H1 (cell line): Measurements from ENCODE around the gene MAP6D1. TPM values are rescaled to one million over a fixed set of nuclear protein-coding genes. Genes with fewer than 3 reads are reported as not detected.

Experiments
- CTCF ChIA-PET: fragments of 300-600 bp; sonication (Branson Sonifier 250); formaldehyde crosslinking; loops from one replicate; lab custom pipeline; 2021; ENCODE audit not compliant: partially characterized antibody; lab: Charles Lee
- POLR2A ChIA-PET: fragments of 300-600 bp; sonication (Branson Sonifier 250); formaldehyde crosslinking; loops from one replicate; lab custom pipeline; 2021; ENCODE audit warnings: inconsistent platforms; ENCODE audit not compliant: partially characterized antibody; lab: Charles Lee
- DNase-seq, 2 experiments: peaks; one replicate each; pipeline versions ENCODE4 v3.0.0 to v3.0.0-alpha.2; 2010 to 2022; ENCODE audit warnings: low spot score in 2 of 2, low read depth in 1 of 2, mixed read lengths in 1 of 2
- FAIRE-seq: peaks from 2 replicates; lab custom pipeline; 2011; peaks lifted over from hg19 to GRCh38; lab: Jason Lieb, UNC
- H2AFZ ChIP-seq: 2 replicates; pipeline ENCODE4 v1.8.1; 2012; ENCODE audit warnings: low read length, inconsistent platforms
- H2AK5ac ChIP-seq: 2 replicates; pipeline ENCODE4 v1.6.1; 2013; ENCODE audit warnings: low read depth, low read length
- H2BK120ac ChIP-seq: replicated peaks from 2 replicates; pipeline ENCODE3; 2013; ENCODE audit warnings: low read depth, low read length, inconsistent platforms
- H2BK12ac ChIP-seq: 2 replicates; pipeline ENCODE4 v1.6.1; 2013; ENCODE audit warnings: low read depth, low read length
- H2BK15ac ChIP-seq: 2 replicates; pipeline ENCODE4 v1.6.1; 2013; ENCODE audit warnings: low read length
- H2BK20ac ChIP-seq: 2 replicates; pipeline ENCODE4 v1.6.1; 2013; ENCODE audit warnings: low read length
- H2BK5ac ChIP-seq: 2 replicates; pipeline ENCODE4 v1.6.1; 2013; ENCODE audit warnings: low read depth, low read length
- H3K14ac ChIP-seq: 2 replicates; pipeline ENCODE4 v1.6.1; 2013; ENCODE audit warnings: inconsistent platforms; ENCODE audit not compliant: insufficient read length
- H3K18ac ChIP-seq: 2 replicates; pipeline ENCODE4 v1.6.1; 2013; ENCODE audit warnings: low read length; ENCODE audit errors: extremely low read depth
- H3K23ac ChIP-seq: 2 replicates; pipeline ENCODE4 v1.6.1; 2013; ENCODE audit warnings: inconsistent platforms; ENCODE audit not compliant: insufficient read length
- H3K23me2 ChIP-seq: 2 replicates; pipeline ENCODE4 v1.6.1; 2013; ENCODE audit warnings: low read depth, low read length
- H3K27ac ChIP-seq: 2 replicates; pipeline ENCODE4 v1.6.1; 2011; ENCODE audit warnings: low read depth, low read length, inconsistent platforms
- H3K27me3 ChIP-seq, 4 experiments: replicated peaks in 1 of 4; 1 replicate in 1 of 4; 2 replicates in 3 of 4; pipeline versions ENCODE4 v1.6.1 to v1.8.1; 2011 to 2013; ENCODE audit warnings: low read length in 3 of 4, mild to moderate bottlenecking in 3 of 4, inconsistent platforms in 2 of 4, mixed read lengths in 2 of 4, moderate library complexity in 1 of 4; ENCODE audit not compliant: control insufficient read depth in 3 of 4, insufficient read depth in 3 of 4; ENCODE audit errors: extremely low read depth in 1 of 4
- H3K36me3 ChIP-seq, 4 experiments: 2 replicates each; pipeline versions ENCODE4 v1.6.1 to v1.8.1; 2011 to 2013; ENCODE audit warnings: mild to moderate bottlenecking in 4 of 4, low read length in 3 of 4, moderate library complexity in 2 of 4, control low read depth in 1 of 4, inconsistent platforms in 1 of 4; ENCODE audit not compliant: insufficient read depth in 4 of 4, control insufficient read depth in 2 of 4
- H3K4ac ChIP-seq: replicated peaks from 2 replicates; pipeline ENCODE3; 2013; ENCODE audit warnings: low read length, low read depth, mixed read lengths, inconsistent platforms; ENCODE audit not compliant: insufficient read length
- H3K4me1 ChIP-seq, 4 experiments: replicated peaks in 1 of 4; 1 replicate in 1 of 4; 2 replicates in 3 of 4; pipeline versions ENCODE4 v1.6.1 to v1.8.1; 2011 to 2013; ENCODE audit warnings: low read length in 3 of 4, inconsistent platforms in 2 of 4, mixed read lengths in 1 of 4; ENCODE audit not compliant: insufficient read depth in 4 of 4, control insufficient read depth in 3 of 4
- H3K4me2 ChIP-seq, 2 experiments: 2 replicates each; pipeline versions ENCODE4 v1.6.1 to v1.8.1; 2011 to 2013; ENCODE audit warnings: low read depth in 2 of 2, low read length in 2 of 2, control low read depth in 1 of 2, inconsistent platforms in 1 of 2, mild to moderate bottlenecking in 1 of 2; ENCODE audit not compliant: insufficient read depth in 1 of 2
- H3K4me3 ChIP-seq, 4 experiments: fragments of 200-600, 300-600 bp in 1 of 4; sonication (generic), shearing (Covaris generic), sonication (Bioruptor Twin) in 1 of 4; 2 replicates each; pipeline versions ENCODE4 v1.5.1 to v1.8.1; 2011 to 2016; ENCODE audit warnings: low read length in 4 of 4, low read depth in 3 of 4, control low read depth in 2 of 4, inconsistent platforms in 2 of 4, mild to moderate bottlenecking in 2 of 4, mixed read lengths in 1 of 4, moderate library complexity in 1 of 4; ENCODE audit not compliant: insufficient read depth in 2 of 4; ENCODE audit errors: extremely low read depth in 1 of 4
- H3K56ac ChIP-seq: replicated peaks from 2 replicates; pipeline ENCODE3; 2013; ENCODE audit warnings: low read depth, mild to moderate bottlenecking, mixed read lengths, low read length, inconsistent platforms; ENCODE audit not compliant: insufficient read length
- H3K79me1 ChIP-seq: 2 replicates; pipeline ENCODE4 v1.6.1; 2013; ENCODE audit warnings: low read depth, low read length, control low read depth
- H3K79me2 ChIP-seq, 2 experiments: 2 replicates each; pipeline versions ENCODE4 v1.6.1 to v1.8.1; 2012 to 2013; ENCODE audit warnings: low read length in 2 of 2, mild to moderate bottlenecking in 2 of 2, inconsistent platforms in 1 of 2; ENCODE audit not compliant: insufficient read depth in 2 of 2, control insufficient read depth in 1 of 2
- H3K9ac ChIP-seq, 4 experiments: replicated peaks in 1 of 4; 1 replicate in 1 of 4; 2 replicates in 3 of 4; pipeline versions ENCODE4 v1.6.1 to v1.8.1; 2011 to 2013; ENCODE audit warnings: low read depth in 3 of 4, low read length in 3 of 4, control low read depth in 2 of 4, mild to moderate bottlenecking in 2 of 4, moderate library complexity in 2 of 4, inconsistent platforms in 1 of 4; ENCODE audit errors: extremely low read depth in 1 of 4
- H3K9me3 ChIP-seq, 2 experiments: 2 replicates each; pipeline versions ENCODE4 v1.6.1 to v1.8.1; 2012 to 2013; ENCODE audit warnings: mild to moderate bottlenecking in 2 of 2, moderate library complexity in 2 of 2, control low read depth in 1 of 2, inconsistent platforms in 1 of 2, low read depth in 1 of 2, low read length in 1 of 2, mixed read lengths in 1 of 2; ENCODE audit not compliant: insufficient read depth in 2 of 2
- H4K20me1 ChIP-seq, 2 experiments: replicated peaks in 1 of 2; 2 replicates each; pipeline versions ENCODE3 to v1.8.1; 2011 to 2013; ENCODE audit warnings: inconsistent platforms in 2 of 2, low read length in 2 of 2, mild to moderate bottlenecking in 1 of 2; ENCODE audit not compliant: insufficient read depth in 2 of 2, control insufficient read depth in 1 of 2
- H4K5ac ChIP-seq: 2 replicates; pipeline ENCODE4 v1.6.1; 2013; ENCODE audit warnings: low read length, low read depth, mixed read lengths, inconsistent platforms; ENCODE audit not compliant: insufficient read length
- H4K8ac ChIP-seq: 2 replicates; pipeline ENCODE4 v1.8.0; 2013; ENCODE audit warnings: mild to moderate bottlenecking, moderate library complexity, low read length, inconsistent platforms; ENCODE audit not compliant: insufficient read depth; ENCODE audit errors: extremely low read depth
- H4K91ac ChIP-seq: replicated peaks from 2 replicates; pipeline ENCODE3; 2013; ENCODE audit warnings: low read length, mixed read lengths, inconsistent platforms; ENCODE audit not compliant: insufficient read length
- CBX8 ChIP-seq: fragments of 300-800, 300-1000 bp; sonication (generic); IDR thresholded peaks from 2 replicates; pipeline ENCODE4 v1.7.1; 2016; ENCODE audit warnings: low read depth, low read length, borderline replicate concordance
- EP300 ChIP-seq, 2 experiments: IDR thresholded peaks; 1 replicate in 1 of 2; 2 replicates in 1 of 2; pipeline ENCODE4 v1.6.1; 2011 to 2012; ENCODE audit warnings: low read depth in 2 of 2, low read length in 2 of 2, mild to moderate bottlenecking in 2 of 2, borderline replicate concordance in 1 of 2, inconsistent platforms in 1 of 2, moderate library complexity in 1 of 2
- FOSL1 ChIP-seq: IDR thresholded peaks from 2 replicates; pipeline ENCODE4 v1.6.1; 2011; ENCODE audit warnings: mild to moderate bottlenecking, low read depth, low read length, moderate library complexity; ENCODE audit not compliant: insufficient read depth
- HDAC2 ChIP-seq, 2 experiments: fragments of 300-600 bp in 1 of 2; sonication (generic) in 1 of 2; IDR thresholded peaks; 2 replicates each; pipeline ENCODE4 v1.6.1; 2011 to 2012; ENCODE audit warnings: low read depth in 2 of 2, low read length in 2 of 2, mild to moderate bottlenecking in 2 of 2, moderate library complexity in 2 of 2, borderline replicate concordance in 1 of 2, inconsistent platforms in 1 of 2
- NANOG ChIP-seq: IDR thresholded peaks from 2 replicates; pipeline ENCODE4 v1.6.1; 2011; ENCODE audit warnings: low read length, low read depth, mild to moderate bottlenecking, inconsistent platforms; ENCODE audit not compliant: insufficient read depth, poor library complexity, severe bottlenecking
- RFX5 ChIP-seq: IDR thresholded peaks from 2 replicates; pipeline ENCODE4 v1.6.1; 2011; ENCODE audit warnings: low read depth, low read length, improper control_type of control experiment, borderline replicate concordance
- RNF2 ChIP-seq: fragments of 200-900, 300-1000 bp; sonication (generic); IDR thresholded peaks from 2 replicates; pipeline ENCODE4 v1.7.1; 2016; ENCODE audit warnings: borderline replicate concordance, low read depth, mild to moderate bottlenecking, antibody characterized with exemption, low read length; ENCODE audit not compliant: poor library complexity, severe bottlenecking; ENCODE audit errors: missing control alignments
- WGBS, 2 experiments: shearing (Covaris generic) in 1 of 2; methylation state at CpG; one replicate each; pipeline versions ENCODE4 v1.1.6 to v1.1.7; 2013 to 2015; ENCODE audit warnings: low lambda C conversion rate in 2 of 2, mixed read lengths in 2 of 2, inconsistent platforms in 1 of 2, low coverage in 1 of 2, missing lambda C conversion rate in 1 of 2; ENCODE audit not compliant: insufficient replicate concordance in 2 of 2, insufficient coverage in 1 of 2, insufficient read length in 1 of 2; ENCODE audit errors: extremely low coverage in 1 of 2, missing lambda C conversion rate in 1 of 2; 5-methylcytosine and 5-hydroxymethylcytosine counted together
- polyA plus RNA-seq, 7 experiments: library from polyadenylated mRNA; depleted of rRNA in 3 of 7; stranded (reverse) in 5 of 7; unstranded in 2 of 7; fragments of >200 nt in 5 of 7; fragments of 200-250 nt in 2 of 7; gene quantifications; 1 replicate in 5 of 7; 2 replicates in 1 of 7; 4 replicates in 1 of 7; pipeline versions ENCODE4 v1.2.1 to v1.2.3, GENCODE V29; 2011 to 2013; ENCODE audit warnings: missing spikeins in 2 of 7, mixed read lengths in 2 of 7
- total RNA-seq: library from RNA; stranded (reverse); fragmentation: NEBNext Ultra II Directional; extraction: Animal tissue kit (Norgen Biotek cat#: 25700); gene quantifications from 2 replicates; pipeline ENCODE4 v1.2.1, GENCODE V29; 2021
- TF ChIP-seq, protein P1 (sequence below): IDR thresholded peaks from 2 replicates; pipeline ENCODE4 v1.6.1; 2012; ENCODE audit warnings: inconsistent platforms

The MAP6D1 gene
- total and polyA plus RNA-seq, 2 of the 8 experiments (the other 6 are each of a cell fraction or from before 2014, with no cell fraction given), result 4.8 to 5.2 TPM

DNA sequence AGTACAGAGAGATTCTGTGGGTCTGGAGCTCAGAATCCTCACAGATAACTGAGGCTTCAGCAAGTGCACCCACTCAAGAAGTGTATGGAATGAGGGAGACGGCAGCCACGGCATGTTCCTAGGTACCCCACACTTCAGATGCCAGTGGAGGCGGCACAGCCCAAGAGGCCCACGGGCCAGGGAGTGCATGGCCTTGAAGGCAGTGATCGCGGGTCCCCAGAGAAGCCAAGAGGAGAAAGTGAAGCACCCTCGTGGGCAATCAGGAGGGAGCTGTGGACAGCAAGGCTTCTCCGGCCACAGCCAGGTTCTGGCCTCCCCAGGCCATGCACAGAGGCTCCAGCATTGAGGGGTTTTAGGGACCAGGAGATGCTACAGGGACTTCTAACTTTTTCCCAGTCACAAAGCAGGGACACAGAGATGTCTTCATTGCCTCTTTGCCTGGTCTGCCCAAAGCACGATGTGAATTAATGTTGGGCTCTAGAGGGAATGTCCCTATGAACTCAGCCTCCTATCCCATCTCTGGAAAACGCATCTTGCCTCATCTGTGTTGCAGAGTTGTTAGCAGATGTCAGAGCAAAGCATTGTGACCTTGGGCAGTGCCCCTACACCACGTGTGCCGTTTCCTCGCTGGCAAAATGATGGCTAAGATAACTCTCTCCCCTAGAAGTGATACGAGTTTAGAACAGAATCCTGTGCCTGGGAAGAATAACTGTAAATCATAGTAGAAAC is 2.6 kb upstream of the MAP6D1 start:
- ChIA-PET POLR2A (interaction anchor here (0.6 to 1.1 kb wide), 2 partner anchors 59 to 489 kb away, joined by 3 read pairs; no protein-coding TSS in a partner anchor), CTCF (interaction anchor here (2.4 kb wide), 1 partner anchor 57 kb away, joined by 11 read pairs; the partner anchor contains the start of gene PARL)
- H3K18ac ChIP-seq, result no peak overlapping the region
- H3K4me1 ChIP-seq, result peaks cover 0 to 7% (median 1%) of the 10 kb centered on the region in 4 experiments; a peak in 4 of 7 replicates
- H3K79me1 ChIP-seq, result no peaks in the 10 kb centered on the region
- H3K4ac ChIP-seq, result no peak overlapping the region
- no peak overlapping the region for H3K27ac ChIP-seq
- no peak overlapping the region for H4K5ac ChIP-seq
- H3K23me2 ChIP-seq, result peaks cover 13% of the 10 kb centered on the region; the same call in 1 of the 2 replicates
- peaks cover 0 to 4% of the 10 kb centered on the region in 2 experiments for H4K20me1 ChIP-seq
- 91% methylated on average over 14 of the region's 14 CpGs; no CpG with 5 or more reads in 1 of the 2 experiments for WGBS, 2 experiments
- no peak overlapping the region for H3K4me3 ChIP-seq
- H3K79me2 ChIP-seq, result no peaks in the 10 kb centered on the region
- H3K36me3 ChIP-seq, result peaks cover 0 to 11% (median 9%) of the 10 kb centered on the region in 4 experiments; a peak in 5 of 8 replicates
- no peak overlapping the region for H2AFZ ChIP-seq
- no peak overlapping the region for H3K56ac ChIP-seq
- no peak overlapping the region for H3K4me2 ChIP-seq
- H3K14ac ChIP-seq, result no peak overlapping the region
- no peak overlapping the region for H2AK5ac ChIP-seq
- FAIRE-seq (no peak), DNase-seq (no peak)
- H3K23ac ChIP-seq, result no peak overlapping the region
- H3K27me3 ChIP-seq, result peaks cover 0 to 3% (median 0%) of the 10 kb centered on the region in 4 experiments; a peak in 3 of 7 replicates
- no peak overlapping the region for H4K8ac ChIP-seq
- no peak overlapping the region for H2BK15ac ChIP-seq
- H2BK20ac ChIP-seq, result no peak overlapping the region
- no peaks in the 10 kb centered on the region for H3K9me3 ChIP-seq
- H4K91ac ChIP-seq, result no peak overlapping the region
- no peak overlapping the region for H2BK12ac ChIP-seq
- H3K9ac ChIP-seq, result no peak overlapping the region
- no peak overlapping the region for H2BK120ac ChIP-seq
- H2BK5ac ChIP-seq, result no peak overlapping the region
- TF ChIP-seq CBX8 (no peak), EP300 (IDR thresholded peaks at IDR 0.05; ENCODE audit: borderline replicate concordance in 1 of 2, low read depth in 2 of 2, low read length in 2 of 2) (no peak), RNF2 (no peak), NANOG (no peak), FOSL1 (no peak), RFX5 (no peak), HDAC2 (IDR thresholded peaks at IDR 0.05; ENCODE audit: borderline replicate concordance in 1 of 2, low read depth in 2 of 2, low read length in 2 of 2) (no peak)
- TF ChIP-seq, protein P1, sequence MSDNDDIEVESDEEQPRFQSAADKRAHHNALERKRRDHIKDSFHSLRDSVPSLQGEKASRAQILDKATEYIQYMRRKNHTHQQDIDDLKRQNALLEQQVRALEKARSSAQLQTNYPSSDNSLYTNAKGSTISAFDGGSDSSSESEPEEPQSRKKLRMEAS, result no peak
